ENCODE measurements around the gene PRKD1.
A peak's percentile ranks its signal among the peaks of the same experiment; 100 is the strongest.

The PRKD1 gene

DNA sequence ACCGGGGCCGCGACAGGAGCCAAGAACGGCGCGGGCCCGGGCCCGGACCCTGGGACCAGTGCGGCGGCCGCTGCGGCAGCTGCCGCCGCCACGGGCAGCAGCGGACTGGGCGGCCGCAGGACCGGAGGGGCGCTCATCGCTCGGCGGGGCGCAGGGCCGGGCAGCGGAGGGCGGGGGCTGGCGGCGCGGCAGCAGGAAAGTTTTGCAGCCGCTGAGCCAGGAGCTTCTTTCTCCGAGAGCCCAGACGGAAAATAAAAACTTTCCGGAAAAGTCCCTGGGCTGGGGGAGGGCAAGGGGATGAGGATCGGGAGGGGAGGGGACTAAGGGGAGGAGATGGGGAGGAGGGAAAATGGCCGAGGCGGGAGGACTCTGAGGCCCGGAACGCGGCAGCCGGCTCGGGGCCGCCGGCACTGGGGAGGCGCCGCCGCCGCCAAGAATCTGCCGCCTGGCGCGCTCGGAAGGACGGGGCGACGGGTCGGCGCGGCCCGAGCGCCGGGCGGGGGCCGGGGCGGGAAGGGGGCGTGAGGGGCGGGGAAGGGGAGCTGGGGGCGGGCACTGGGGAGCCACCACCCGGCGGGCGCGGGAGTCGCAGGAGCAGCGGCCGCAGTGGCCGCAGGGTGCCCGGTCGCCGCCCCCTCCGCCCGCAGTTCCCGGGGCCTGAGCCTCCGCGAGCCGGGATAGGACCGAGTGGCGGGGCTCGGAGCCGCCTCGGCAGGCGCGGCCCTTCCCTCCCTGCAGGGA lies at the start of gene PRKD1:
PRKD1 (minus strand) TSS at position 472 of the 741 bp plus-strand sequence.
- H3K4me3 ChIP-seq (ENCODE audit: low read depth, low read length) = peak within 1 kb of the TSS; percentile 63

DNA sequence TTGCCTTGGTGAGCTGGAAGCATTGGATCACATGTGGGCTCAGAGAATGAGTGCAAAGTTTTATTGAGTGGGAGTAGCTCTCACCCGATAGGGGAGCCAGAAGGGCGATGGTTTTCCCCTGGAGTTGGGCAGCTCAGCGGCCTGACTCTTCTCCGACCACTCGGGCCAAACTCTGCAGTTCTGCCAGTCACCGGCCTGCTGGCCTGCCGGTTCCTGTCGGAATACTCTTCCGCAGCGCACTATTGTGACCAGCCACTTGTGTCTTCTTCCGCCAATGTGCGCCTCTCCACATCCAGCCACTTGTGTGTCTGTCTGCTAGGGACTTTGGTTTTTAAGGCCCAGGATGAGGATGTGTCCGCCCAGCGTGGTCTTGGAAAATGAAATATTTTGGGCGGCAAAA lies 43.5 kb upstream of the PRKD1 start:
- H3K4me3 ChIP-seq (ENCODE audit: low read depth, low read length) = no peak overlapping the region

DNA sequence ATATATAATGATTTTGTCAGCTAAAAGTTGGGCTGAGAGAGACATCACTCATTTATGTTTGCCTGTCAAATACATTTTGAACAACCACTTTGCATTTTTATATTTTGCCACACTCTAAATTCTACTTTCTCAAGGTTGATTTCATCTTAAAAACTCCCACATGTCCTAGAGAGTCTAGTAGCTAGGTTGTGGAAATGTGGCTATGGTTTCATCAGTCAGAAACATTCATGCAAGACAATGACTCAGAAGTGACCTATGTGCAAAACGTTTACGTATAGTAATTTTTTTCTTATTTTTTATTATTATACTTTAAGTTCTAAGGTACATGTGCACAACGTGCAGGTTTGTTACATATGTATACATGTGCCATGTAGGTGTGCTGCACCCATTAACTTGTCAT lies 27.4 kb upstream of the PRKD1 start:
- no peak overlapping the region for H3K4me3 ChIP-seq (ENCODE audit: low read depth, low read length)

DNA sequence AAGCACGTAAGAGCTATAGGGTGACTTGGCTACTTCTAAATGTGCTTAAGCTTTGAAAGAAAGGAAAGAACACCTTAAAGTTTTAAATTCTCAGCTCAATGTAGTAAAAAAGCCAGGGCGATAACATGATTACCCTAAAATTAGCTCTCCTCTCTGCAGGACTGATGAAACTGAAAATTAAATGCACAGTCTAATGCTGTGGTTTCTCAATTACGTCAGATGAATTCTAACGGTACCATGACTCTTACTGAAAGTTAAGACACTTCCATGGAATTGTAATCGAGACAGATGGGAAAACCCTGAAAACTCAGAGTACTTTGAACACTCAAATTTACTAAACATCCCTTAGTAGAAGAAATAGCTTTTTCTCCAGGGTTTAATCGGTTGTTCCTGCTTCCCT lies 25.9 kb upstream of the PRKD1 start:
- no peak overlapping the region for H3K4me3 ChIP-seq (ENCODE audit: low read depth, low read length)

DNA sequence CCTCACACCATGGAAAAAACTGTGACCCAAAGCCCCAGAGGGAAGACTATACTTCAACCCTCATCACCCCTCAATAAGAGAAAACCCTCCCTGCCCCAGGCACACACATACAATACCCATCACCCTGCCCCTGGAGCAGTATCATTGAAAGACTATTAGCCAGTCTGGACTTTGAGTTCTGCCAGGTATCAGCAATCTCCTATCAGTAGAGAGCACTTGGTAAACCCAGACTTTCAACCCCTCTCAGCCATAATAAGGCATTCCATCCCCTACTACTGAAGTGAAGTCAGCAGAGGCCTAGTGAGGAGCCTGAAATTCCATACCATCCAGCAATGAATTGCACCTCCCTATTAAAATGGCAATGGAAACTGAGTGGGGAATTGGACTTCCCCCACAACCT lies 16.4 kb upstream of the PRKD1 start:
- no peak overlapping the region for H3K4me3 ChIP-seq (ENCODE audit: low read depth, low read length)

DNA sequence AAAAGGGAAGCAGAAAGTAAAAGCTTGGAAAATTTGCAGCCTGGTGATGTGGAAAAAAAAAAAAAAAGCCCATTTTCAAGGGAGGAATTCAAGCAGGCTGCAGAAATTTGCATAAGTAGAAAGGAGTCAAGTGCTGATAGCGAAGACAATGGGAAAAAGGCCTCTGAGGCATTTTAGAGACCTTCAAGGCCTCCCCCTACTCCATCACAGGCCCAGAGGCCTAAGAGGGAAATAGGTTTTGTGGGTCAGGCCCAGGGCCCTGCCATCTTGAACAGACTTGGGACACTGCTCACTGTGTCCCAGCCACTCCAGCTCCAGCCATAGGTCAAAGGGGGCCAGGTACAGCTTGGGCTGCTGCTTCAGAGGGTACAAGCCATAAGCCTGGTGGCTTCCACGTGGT lies 13.8 kb upstream of the PRKD1 start:
- no peak overlapping the region for H3K4me3 ChIP-seq (ENCODE audit: low read depth, low read length)

DNA sequence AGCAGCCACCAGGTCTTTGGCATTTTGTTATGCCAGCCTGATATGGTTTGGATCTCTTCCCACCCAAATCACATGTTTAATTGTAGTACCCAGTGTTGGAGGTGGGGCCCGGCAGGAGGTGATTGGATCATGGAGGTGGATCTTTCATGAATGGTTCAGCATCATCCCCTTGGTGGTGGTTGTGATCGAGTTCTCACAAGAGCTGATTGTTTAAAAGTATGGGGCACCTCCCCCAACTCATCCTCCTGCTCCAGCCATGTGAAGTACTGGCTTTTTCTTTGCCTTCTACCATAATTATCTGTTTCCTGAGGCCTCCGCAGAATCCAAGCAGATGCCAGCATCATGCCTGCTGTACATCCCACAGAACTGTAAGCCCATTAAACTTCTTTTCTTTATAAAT lies 12.8 kb upstream of the PRKD1 start:
- no peak overlapping the region for H3K4me3 ChIP-seq (ENCODE audit: low read depth, low read length)

DNA sequence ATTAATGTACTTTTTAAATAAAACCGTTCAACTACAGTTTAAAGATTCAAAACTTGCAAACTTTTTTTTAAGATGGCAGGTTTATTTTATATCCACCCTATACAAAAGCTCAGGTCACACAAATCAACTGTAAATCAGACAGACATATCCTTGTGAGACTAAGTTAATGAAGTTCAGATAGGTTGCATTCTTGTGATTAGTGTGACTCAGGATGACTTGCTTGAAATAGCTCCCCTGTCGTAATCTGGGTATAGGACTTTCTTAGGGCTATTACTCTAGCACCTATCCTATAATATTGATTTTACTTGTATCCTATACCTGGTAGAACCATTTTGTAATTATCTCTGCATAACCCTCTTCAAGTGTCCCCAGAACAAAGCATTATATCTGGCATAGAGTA lies 9.5 kb upstream of the PRKD1 start:
- no peak overlapping the region for H3K4me3 ChIP-seq (ENCODE audit: low read depth, low read length)

DNA sequence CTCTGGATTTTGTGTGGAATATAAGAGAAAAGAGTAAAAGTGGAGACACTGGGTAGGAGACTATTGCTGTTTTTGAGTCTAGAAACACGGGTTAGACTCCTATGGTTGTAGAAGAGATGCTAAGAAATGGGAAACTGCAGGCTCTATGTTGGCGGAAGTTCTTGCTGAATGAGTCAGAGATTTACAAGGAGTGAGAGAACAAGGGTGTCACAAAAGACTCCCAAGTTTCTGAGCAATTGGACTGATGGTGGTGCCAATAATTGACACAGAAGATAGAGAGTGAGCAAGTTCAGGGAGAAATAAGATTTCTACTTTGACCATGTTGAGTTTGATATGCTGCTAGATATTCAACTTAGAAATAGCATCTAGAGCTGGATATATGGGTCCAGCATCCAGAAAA lies 2.6 kb upstream of the PRKD1 start:
- H3K4me3 ChIP-seq (ENCODE audit: low read depth, low read length) = no peak overlapping the region

DNA sequence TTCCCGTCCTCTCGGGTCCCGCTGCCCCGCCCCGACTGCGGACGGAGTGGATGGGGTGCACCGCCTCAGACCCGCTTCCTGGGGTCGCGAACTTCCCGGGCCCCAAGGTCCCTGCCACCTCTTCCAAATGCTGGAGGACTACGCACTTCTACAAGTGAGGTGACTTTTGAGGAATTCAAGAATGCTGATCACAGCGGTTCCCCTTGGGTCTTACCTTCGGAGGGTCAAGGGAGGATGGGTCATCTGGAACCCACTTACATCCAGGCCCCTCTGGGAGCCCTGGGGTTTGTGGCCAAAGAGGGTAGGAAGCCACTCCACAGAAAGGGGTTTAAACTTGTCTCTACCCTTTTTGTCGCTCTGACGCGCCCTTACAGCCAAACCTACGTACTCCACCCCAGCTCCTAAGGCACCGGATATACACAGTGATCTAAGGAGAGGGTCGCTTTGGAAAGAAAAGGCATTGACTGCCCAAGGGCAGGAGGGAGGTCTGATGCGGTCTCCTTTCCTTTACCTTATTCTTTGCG lies 532 bp upstream of the PRKD1 start:
- peak overlapping the region; percentile 41 for H3K4me3 ChIP-seq (ENCODE audit: low read depth, low read length)

DNA sequence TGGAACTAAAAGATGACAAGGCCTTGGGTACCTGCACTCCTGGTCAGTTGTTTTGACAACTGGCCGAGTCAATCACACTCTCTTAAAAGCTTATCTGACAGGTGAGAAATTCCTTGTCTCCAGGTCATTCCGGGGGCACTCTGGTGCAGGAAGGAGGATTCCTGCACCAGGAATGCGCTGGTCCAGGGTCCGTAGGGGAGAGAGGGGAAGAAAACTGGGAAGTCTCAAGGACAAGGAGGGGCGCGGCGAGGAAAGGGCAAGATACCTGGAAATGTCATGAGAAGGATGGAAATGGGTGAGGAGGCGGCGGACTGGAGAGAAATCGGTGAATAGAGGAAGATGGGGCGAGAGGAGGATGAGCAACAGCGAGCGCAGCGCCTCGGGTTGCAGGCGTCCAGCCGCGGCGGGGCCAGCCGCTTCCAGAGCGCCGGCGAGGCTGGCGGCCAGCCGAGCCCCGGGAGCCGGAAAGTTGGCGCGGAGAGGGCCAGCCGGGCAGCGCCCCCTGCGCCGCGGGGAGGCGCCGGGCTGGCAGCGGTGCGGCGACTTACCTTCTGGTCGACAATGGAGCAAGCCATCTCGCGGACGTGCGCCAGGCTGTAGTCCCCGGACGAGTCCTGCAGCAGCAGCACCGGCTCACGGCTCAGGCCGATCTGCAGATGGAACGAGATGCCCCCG lies 809 bp downstream of the PRKD1 start:
- H3K4me3 ChIP-seq (ENCODE audit: low read depth, low read length) = peak overlapping the region; percentile 63

DNA sequence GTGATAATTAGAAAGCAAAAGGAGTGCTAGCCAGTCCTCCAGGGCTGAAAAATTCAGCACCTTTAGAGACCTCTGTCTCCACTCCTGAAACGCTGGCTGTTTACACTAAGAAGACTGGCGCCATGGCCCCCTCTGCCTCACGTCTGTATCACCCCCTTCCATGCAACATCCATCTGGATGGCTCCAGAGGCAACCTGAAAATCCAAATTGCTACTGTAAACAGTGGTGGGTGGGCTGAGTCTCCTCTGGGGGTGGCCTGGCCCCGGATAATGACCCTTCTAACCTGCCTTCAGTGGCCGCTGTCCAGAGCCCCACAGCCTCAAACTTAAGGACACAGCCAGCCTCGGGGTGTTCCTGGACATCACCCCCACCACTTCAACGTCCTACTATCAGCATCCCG lies 1.4 kb downstream of the PRKD1 start:
- H3K4me3 ChIP-seq (ENCODE audit: low read depth, low read length) = peak overlapping the region; percentile 63

DNA sequence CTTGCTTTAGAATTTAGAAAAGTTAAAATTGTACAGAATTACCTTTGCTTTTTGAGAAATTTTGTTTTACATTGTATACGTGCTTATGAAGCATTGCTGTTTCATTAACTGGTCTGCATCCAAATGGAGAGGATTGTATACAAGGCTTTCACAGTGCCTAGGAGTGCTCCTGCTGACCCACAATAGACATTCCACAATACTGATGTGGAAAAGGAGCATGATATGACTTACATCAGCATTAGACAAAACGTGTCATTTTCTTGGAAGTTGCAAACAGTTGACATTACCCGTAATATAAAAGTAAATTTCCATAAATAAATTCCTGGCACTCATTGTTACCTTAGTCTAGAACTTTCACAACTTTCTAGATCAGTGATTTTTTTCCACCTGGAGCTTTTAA lies 1.9 kb downstream of the PRKD1 start:
- H3K4me3 ChIP-seq (ENCODE audit: low read depth, low read length) = no peak overlapping the region

DNA sequence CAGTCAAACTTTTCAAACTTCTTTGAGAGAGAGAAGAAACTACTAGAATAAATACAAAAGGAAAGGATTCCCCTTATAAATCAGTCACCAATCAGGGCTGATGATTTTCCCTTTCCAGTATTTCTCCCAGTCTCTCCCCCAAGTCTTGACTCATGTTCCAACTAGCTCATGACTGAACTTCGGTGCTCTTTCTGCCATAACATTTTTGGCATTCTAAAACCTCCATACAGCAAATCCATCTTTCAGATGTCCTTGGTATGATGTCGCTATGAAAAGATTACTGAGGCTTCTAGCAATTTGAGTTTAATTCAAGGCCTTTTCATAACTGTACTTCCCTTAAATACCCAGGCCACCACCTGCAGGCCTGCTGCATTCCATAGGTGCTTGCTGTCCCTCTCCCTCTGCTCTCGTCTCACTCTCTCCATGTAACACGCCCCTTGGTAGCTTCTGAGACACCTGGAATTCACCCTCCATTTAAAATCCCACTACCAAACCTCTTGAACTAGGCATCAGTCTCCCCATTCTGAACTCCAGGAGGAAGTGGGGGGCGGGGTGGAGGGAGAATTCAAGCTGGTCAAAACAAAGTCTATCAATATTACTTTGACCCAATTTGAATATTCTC lies 2.4 kb downstream of the PRKD1 start:
- no peak overlapping the region for H3K4me3 ChIP-seq (ENCODE audit: low read depth, low read length)

DNA sequence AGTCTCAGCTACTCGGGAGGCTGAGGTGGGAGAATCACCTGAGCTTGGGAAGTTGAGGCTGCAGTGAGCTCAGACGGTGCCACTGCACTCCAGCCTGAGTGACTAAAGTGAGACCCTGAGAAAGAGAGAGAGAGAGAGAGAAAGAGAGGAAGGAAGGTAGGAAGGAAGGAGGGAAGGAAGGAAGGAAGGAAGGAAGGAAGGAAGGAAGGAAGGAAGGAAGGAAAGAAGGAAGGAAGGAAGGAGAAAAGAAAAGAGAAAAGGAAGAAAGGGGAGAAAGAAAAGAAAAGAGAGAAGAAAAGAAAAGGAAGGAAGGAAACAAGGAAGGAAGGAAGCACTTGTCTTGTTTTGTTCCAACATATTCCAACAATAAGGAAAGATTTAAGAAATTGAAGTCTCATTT lies 7.8 kb downstream of the PRKD1 start:
- H3K4me3 ChIP-seq (ENCODE audit: low read depth, low read length) = no peak overlapping the region

DNA sequence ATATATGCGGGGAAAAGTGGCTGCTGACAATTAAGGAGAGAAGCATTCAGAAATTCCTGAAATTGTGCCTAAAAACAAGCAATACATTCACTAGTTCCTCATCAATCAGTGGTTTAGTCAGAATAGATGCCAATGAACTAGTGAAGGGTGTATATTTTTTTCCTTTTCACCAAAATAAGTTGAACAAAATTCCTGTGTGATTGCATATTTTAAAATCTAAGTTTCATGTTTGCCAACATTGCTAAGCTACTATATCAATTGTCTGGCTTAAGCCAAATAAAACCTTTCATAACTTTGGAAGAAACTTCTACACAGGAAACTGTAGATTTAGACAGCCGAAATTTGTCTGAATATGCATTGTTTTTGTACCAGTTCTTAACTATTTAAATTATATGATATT lies 8.7 kb downstream of the PRKD1 start:
- H3K4me3 ChIP-seq (ENCODE audit: low read depth, low read length) = no peak overlapping the region

DNA sequence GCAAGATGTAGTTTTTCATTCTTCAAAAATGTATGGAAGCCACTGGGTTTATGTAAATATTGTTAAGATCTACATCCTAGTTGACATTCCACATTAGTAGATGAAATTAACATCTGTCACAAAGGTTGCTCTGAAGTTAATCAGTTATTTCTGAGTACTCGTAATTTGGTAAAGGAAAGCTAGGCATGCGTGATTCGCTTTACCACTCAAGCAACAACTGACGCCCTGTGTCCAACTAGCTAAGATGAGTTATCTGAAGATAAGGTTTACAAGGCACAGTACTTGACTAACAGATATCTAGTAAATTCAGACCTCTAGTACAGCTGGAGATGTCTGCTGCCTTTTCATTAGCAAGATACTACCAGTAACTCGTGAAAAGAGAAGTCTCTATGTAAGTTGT lies 14.1 kb downstream of the PRKD1 start:
- no peak overlapping the region for H3K4me3 ChIP-seq (ENCODE audit: low read depth, low read length)

DNA sequence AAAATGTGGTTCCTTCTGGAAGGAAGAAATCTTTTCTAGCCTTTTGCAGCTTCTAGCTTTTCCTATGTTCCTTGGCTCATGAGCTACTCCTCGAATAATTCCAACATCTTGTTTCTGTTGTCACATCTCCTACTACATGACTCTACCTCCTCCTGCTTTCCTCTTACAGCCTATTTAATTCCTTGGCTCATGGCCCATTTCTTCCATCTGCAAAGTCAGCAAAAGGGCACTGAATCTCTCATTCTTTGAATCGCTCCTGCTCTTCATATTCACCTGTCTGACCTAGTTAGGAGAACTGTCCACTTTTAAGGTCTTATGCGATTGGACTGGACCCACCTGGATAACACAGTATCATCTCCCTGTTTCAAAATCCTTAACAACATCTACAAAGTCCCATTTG lies 15.8 kb downstream of the PRKD1 start:
- no peak overlapping the region for H3K4me3 ChIP-seq (ENCODE audit: low read depth, low read length)

DNA sequence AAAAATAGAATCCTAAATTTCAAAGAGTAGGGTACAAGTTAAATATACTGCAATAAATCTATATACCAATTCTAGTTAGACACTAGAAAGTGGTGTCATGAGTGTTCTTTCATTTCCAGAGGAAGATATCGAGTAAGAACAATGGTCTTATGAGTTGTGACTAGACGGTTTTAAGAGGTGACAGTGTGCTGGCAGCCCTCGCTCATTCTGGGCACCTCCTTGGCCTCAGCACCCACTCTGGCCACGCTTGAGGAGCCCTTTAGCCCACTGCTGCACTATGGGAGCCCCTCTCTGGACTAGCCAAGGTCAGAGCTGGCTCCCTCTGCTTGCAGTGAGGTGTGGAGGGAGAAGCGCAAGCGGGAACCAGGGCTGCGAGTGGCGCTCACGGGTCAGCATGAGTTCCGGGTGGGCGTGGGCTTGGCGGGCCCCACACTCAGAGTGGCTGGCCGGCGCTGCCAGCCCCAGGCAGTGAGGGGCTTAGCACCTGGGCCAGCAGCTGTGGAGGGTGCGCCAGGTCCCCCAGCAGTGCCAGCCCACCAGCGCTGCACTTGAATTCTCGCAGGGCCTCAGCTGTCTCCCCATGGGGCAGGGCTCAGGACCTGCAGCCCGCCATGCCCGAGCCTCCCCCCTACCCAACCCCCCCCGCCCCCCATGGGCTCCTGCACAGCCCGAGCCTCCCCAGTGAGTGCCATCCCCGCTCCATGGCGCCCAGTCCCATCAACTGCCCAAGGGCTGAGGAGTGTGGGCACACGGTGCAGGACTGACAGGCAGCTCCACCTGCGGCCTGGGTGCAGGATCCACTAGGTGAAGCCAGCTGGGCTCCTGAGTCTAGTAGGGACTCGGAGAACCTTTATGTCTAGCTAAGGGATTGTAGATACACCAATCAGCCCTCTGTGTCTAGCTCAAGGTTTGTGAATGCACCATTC lies 18.7 kb downstream of the PRKD1 start:
- H3K4me3 ChIP-seq (ENCODE audit: low read depth, low read length) = no peak overlapping the region

DNA sequence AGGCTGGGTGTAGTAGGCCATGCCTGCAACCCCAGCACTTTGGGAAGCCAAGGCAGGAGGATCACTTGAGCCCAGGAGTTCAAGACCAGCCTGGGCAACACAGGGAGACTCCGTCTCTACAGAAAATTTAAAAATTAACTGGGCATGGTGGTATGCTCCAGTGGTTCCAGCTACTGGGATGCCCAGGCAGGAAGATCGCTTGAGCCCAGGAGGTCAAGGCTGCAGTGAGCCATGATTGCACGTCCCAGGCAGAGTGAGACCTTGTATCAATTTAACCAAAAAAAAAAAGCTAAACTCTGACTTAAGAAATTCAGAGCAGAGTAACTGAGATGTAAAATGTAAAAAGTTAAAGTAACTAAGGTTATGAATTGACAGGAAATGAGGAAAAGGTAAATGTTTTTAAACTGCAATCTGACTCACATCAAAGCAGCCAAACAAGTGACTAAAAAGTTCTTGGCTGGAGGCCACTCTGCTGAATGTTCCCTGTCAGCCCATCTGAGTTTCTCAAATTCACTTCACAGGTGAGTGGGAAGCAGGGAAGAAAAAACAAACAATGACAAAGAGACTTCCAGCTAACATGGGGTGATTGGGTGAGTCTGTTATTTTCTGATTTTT lies 21.3 kb downstream of the PRKD1 start:
- no peak overlapping the region for H3K4me3 ChIP-seq (ENCODE audit: low read depth, low read length)

DNA sequence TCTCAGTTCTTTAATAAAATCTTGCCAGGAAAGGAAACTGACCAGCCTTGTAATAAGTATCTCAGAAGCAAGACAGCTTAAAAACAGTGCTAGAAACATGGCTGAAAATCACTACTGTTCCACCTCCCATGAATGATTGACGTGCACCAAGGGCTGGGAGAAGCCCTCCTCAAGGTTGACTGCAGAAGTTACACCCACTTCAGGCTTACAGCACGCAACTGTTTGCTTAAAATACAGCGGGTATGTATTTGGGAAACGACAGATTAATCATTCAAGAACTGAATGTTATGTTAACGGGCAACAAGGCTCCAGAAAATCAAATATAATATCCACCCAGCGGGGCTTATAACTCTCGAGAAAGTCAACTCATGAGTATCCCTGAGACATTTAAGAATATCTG lies 22.1 kb downstream of the PRKD1 start:
- no peak overlapping the region for H3K4me3 ChIP-seq (ENCODE audit: low read depth, low read length)

Data from iPS-11a (cell line).